Measurements from ENCODE around the gene TSPAN3. TPM values are rescaled to one million over a fixed set of nuclear protein-coding genes. Genes with fewer than 3 reads are reported as not detected.

Gene TSPAN3
- total RNA-seq, 4 donors from 2014 or later = 218 to 1,125 (median 697) TPM

GRCh38 chr15:77018796-77019505 lies 52.0 kb downstream of the TSPAN3 start:
- DNase-seq (ENCODE audit: low spot score) = no peak
- no peak for ATAC-seq (ENCODE audit: low FRiP score)
- no peak for TF ChIP-seq CTCF (IDR thresholded peaks at IDR 0.05)

- no peak for TF ChIP-seq CTCF (IDR thresholded peaks at IDR 0.05)
- DNase-seq (ENCODE audit: low spot score) (no peak), ATAC-seq (ENCODE audit: low FRiP score) (no peak)
These were observed 52.9 kb downstream of the TSPAN3 start for GRCh38 chr15:77017761-77018720.

DNA sequence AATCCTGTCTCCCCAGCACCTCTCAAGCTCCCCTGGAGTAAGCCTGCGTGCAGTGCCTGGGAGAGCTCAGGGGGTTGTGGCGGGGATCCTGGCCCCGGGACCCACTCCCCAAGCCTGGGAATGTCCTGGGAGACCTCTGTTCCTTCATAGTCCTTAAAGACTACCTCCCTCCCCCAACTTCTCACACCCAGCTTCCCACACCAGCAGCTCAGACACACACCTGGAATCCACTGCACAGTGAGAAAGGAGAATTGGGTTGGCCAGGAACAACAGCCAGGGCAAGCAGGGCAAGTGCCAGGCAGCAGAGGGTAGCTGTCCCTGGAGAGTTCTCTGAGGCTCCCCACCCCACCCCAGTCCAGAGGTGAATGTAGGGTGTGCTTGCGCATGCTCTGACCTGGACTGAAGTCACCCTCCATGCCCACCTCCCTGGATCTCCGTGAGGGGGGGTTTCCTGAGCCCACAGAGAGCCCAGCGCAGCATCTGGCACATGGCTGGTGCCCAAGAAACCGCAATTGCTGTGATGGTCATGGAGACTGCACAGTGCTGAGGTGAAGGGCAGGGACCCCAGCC lies 53.7 kb downstream of the TSPAN3 start:
- no peak for TF ChIP-seq CTCF (IDR thresholded peaks at IDR 0.05)
- ATAC-seq (ENCODE audit: low FRiP score) (no peak), DNase-seq (ENCODE audit: low spot score) (no peak)

DNA sequence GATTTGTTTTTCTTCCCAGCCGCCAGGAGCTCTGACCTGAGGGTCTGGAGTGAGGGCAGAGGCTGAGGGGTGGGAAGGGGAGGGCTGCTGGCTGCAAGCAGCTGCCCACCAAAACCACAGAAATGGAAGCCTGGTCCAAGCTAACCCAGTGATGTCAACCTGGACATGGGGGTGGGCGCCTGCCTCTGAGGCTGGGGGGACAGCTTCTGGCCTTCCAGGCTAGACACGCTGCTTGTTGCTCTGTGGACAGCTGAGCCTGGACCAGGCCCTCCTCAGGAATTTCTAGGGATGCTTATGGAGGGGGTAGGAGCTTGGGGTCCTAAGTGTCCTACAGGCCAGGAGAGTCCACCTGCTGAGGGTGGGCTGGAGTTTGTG lies 54.6 kb downstream of the TSPAN3 start:
- no peak for TF ChIP-seq CTCF (IDR thresholded peaks at IDR 0.05)
- no peak for ATAC-seq (ENCODE audit: low FRiP score)
- DNase-seq (ENCODE audit: low spot score) = no peak

- no peak for ATAC-seq (ENCODE audit: low FRiP score)
- no peak for TF ChIP-seq CTCF (IDR thresholded peaks at IDR 0.05)
- DNase-seq (ENCODE audit: low spot score) = no peak
These were observed 55.1 kb downstream of the TSPAN3 start for GRCh38 chr15:77015646-77016320.

- ATAC-seq (ENCODE audit: low FRiP score) = no peak
- no peak for TF ChIP-seq CTCF (IDR thresholded peaks at IDR 0.05)
- no peak for DNase-seq (ENCODE audit: low spot score)
These were observed 56.5 kb downstream of the TSPAN3 start for GRCh38 chr15:77014132-77015081.

All from omental fat pad (tissue), 4 donors.